H1 (cell line): ENCODE results near the gene DNAJB13.

Source experiments
- BCL11A ChIP-seq, 2 experiments: IDR thresholded peaks; one replicate each; pipeline ENCODE4 v1.6.1; 2011; ENCODE audit warnings: low read depth in 2 of 2, low read length in 2 of 2, mild to moderate bottlenecking in 2 of 2
- POLR2AphosphoS5 ChIP-seq: IDR thresholded peaks from 2 replicates; pipeline ENCODE4 v1.6.1; 2011; ENCODE audit warnings: low read depth, low read length
- RFX5 ChIP-seq: IDR thresholded peaks from 2 replicates; pipeline ENCODE4 v1.6.1; 2011; ENCODE audit warnings: low read depth, low read length, improper control_type of control experiment, borderline replicate concordance
- TF ChIP-seq, protein P1 (sequence below), 3 experiments: IDR thresholded peaks; 1 replicate in 2 of 3; 2 replicates in 1 of 3; pipeline versions ENCODE4 v1.5.1 to v1.6.1; 2011; ENCODE audit warnings: low read length in 3 of 3, mild to moderate bottlenecking in 3 of 3, inconsistent platforms in 2 of 3, low read depth in 1 of 3, moderate library complexity in 1 of 3; ENCODE audit not compliant: insufficient read depth in 1 of 3; ENCODE audit errors: control extremely low read depth in 1 of 3

DNA sequence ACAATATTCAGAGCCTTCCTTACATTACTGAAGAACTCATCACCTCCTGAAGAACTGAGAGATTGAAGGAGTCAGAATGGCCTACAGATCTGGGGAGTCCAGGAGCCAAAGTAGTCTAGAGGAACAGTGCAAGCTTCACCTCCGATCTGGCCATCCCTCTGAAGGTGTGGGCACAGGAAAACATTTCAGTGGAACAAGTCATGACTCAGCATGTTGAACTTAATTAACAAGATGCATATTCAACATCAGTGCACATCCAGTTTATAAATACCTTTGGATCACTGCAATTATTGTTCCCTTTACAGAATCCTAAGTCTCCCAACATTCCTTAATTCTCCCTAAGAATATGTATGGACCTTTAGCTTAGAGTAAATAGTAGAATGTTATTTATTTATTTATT lies 48.5 kb upstream of the DNAJB13 start:
- TF ChIP-seq BCL11A (IDR thresholded peaks at IDR 0.05; ENCODE audit: low read depth in 2 of 2, low read length in 2 of 2) (no peak), RFX5 (no peak), POLR2AphosphoS5 (no peak)
- TF ChIP-seq, protein P1, sequence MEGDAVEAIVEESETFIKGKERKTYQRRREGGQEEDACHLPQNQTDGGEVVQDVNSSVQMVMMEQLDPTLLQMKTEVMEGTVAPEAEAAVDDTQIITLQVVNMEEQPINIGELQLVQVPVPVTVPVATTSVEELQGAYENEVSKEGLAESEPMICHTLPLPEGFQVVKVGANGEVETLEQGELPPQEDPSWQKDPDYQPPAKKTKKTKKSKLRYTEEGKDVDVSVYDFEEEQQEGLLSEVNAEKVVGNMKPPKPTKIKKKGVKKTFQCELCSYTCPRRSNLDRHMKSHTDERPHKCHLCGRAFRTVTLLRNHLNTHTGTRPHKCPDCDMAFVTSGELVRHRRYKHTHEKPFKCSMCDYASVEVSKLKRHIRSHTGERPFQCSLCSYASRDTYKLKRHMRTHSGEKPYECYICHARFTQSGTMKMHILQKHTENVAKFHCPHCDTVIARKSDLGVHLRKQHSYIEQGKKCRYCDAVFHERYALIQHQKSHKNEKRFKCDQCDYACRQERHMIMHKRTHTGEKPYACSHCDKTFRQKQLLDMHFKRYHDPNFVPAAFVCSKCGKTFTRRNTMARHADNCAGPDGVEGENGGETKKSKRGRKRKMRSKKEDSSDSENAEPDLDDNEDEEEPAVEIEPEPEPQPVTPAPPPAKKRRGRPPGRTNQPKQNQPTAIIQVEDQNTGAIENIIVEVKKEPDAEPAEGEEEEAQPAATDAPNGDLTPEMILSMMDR (IDR thresholded peaks at IDR 0.05; ENCODE audit: control extremely low read depth in 1 of 3, insufficient read depth in 1 of 3, low read depth in 1 of 3, low read length in 3 of 3), result no peak
